ENCODE results near the gene CILP.

Gene CILP

GRCh38 chr15:65214010-65214409 lies 2.7 kb upstream of the CILP start:
- no peak for TF ChIP-seq CTCF (IDR thresholded peaks at IDR 0.05; ENCODE audit: borderline replicate concordance, control extremely low read depth, extremely low read depth, insufficient read depth, missing control alignments)
- in situ Hi-C loops (cut with MboI; ENCODE audit: low sequenced_read_pairs, unreplicated experiment) = no loop called here
- no peak for DNase-seq (ENCODE audit: low spot score)

GRCh38 chr15:65213241-65213640 lies 2.0 kb upstream of the CILP start:
- DNase-seq (ENCODE audit: low spot score) = no peak
- TF ChIP-seq CTCF (IDR thresholded peaks at IDR 0.05; ENCODE audit: borderline replicate concordance, control extremely low read depth, extremely low read depth, insufficient read depth, missing control alignments) = no peak
- in situ Hi-C loops (cut with MboI; ENCODE audit: low sequenced_read_pairs, unreplicated experiment) = no loop called here

- peak; percentile 76 for DNase-seq (ENCODE audit: low spot score)
- peak; percentile 67 for TF ChIP-seq CTCF (IDR thresholded peaks at IDR 0.05; ENCODE audit: borderline replicate concordance, control extremely low read depth, extremely low read depth, insufficient read depth, missing control alignments)
- in situ Hi-C loops (cut with MboI; ENCODE audit: low sequenced_read_pairs, unreplicated experiment) = no loop called here
Measured at GRCh38 chr15:65212097-65212496, 824 bp upstream of the CILP start.

GRCh38 chr15:65211482-65211982 lies 259 bp upstream of the CILP start:
- TF ChIP-seq CTCF (IDR thresholded peaks at IDR 0.05; ENCODE audit: borderline replicate concordance, control extremely low read depth, extremely low read depth, insufficient read depth, missing control alignments) = no peak
- DNase-seq (ENCODE audit: low spot score) = no peak
- in situ Hi-C loops (cut with MboI; ENCODE audit: low sequenced_read_pairs, unreplicated experiment) = no loop called here

GRCh38 chr15:65209701-65210643 lies 1.3 kb downstream of the CILP start:
- no peak for TF ChIP-seq CTCF (IDR thresholded peaks at IDR 0.05; ENCODE audit: borderline replicate concordance, control extremely low read depth, extremely low read depth, insufficient read depth, missing control alignments)
- no peak for DNase-seq (ENCODE audit: low spot score)
- in situ Hi-C loops (cut with MboI; ENCODE audit: low sequenced_read_pairs, unreplicated experiment) = no loop called here

- in situ Hi-C loops (cut with MboI; ENCODE audit: low sequenced_read_pairs, unreplicated experiment) = no loop called here
- no peak for TF ChIP-seq CTCF (IDR thresholded peaks at IDR 0.05; ENCODE audit: borderline replicate concordance, control extremely low read depth, extremely low read depth, insufficient read depth, missing control alignments)
- DNase-seq (ENCODE audit: low spot score) = no peak
Measured at GRCh38 chr15:65208647-65209046, 2.6 kb downstream of the CILP start.

All from GM13976 (cell line).